ENCODE data around the gene LTN1. TPM values are rescaled to one million over a fixed set of nuclear protein-coding genes. Genes with fewer than 3 reads are reported as not detected.
"Not testable (repeated sequence)": the region's sequence is repeated elsewhere in the genome, so short reads cannot be mapped to it uniquely, and the experiment has no call there.

LTN1 gene
- total RNA-seq, 2 donors from 2014 or later = 12.3 to 18.2 TPM

DNA sequence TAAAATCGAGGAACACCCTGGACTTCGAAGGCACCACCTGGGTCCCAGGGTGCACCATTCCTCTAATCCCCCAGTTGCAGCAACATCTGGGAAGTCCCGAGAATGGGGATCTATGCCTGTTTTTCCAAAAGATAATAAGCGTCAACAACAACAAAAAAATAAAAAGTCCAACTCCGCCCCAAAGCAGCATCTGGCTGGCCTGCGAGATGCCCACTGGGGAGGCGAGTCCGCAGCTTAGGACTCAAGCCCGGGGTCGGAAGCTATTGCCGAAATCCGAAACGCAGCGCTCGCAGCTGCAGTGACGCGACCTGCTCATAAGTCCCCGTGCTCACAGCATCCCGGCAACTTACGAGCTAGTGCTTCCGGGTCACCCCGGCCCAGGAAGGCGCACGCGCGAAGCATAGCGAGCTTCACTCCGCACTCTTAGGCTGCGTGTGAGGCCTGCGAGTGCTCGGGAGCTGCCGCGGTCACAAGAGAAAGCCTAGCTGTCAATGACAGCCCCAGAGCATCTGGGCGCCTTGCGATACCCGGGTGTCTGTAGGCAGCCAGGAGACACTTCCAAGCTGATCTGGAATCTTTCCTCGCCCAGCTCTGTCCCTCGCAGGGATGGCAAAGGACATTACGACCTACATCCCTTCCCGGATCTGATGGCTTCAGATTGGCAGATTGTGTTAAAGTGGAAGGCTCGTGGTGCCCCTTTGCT lies 9.9 kb upstream of the LTN1 start:
- Histone ChIP-seq H3K27ac (peak overlapping the region; percentile 91 to 92), H3K36me3 (peaks cover 5% of the 10 kb centered on the region), H3K27me3 (no peaks in the 10 kb centered on the region), H3K9me3 (no peaks in the 10 kb centered on the region), H3K4me1 (no peaks in the 10 kb centered on the region), H3K4me3 (peak overlapping the region; percentile 58 to 66)
- DNase-seq (ENCODE audit: low spot score) = peak; percentile 97
- TF ChIP-seq, protein P1, sequence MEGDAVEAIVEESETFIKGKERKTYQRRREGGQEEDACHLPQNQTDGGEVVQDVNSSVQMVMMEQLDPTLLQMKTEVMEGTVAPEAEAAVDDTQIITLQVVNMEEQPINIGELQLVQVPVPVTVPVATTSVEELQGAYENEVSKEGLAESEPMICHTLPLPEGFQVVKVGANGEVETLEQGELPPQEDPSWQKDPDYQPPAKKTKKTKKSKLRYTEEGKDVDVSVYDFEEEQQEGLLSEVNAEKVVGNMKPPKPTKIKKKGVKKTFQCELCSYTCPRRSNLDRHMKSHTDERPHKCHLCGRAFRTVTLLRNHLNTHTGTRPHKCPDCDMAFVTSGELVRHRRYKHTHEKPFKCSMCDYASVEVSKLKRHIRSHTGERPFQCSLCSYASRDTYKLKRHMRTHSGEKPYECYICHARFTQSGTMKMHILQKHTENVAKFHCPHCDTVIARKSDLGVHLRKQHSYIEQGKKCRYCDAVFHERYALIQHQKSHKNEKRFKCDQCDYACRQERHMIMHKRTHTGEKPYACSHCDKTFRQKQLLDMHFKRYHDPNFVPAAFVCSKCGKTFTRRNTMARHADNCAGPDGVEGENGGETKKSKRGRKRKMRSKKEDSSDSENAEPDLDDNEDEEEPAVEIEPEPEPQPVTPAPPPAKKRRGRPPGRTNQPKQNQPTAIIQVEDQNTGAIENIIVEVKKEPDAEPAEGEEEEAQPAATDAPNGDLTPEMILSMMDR (IDR thresholded peaks at IDR 0.05) = peak in 1 of 2 donors; percentile 15

DNA sequence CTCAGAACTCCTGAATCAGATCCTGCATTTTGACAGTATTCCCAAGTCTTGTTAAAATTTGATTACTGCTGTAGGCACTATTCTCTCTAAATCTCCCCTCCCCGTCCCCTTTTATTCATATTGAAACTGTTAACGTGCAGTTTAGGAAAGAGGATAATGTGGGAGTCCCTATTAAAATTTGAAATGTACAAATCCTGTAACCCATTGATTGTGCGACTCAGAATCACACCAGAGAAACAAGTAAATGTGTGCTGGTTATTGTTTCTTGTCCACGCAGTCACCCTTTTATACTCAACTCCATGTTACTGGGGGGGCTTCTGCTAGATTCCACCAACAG lies 584 bp upstream of the LTN1 start:
- Histone ChIP-seq H3K27ac (peak overlapping the region; percentile 80 to 91), H3K9me3 (no peaks in the 10 kb centered on the region), H3K4me3 (peak overlapping the region; percentile 27 to 93), H3K4me1 (peaks cover 0 to 30% of the 10 kb centered on the region in 2 donors), H3K27me3 (no peaks in the 10 kb centered on the region), H3K36me3 (no peaks in the 10 kb centered on the region)
- no peak for DNase-seq (ENCODE audit: low spot score)
- TF ChIP-seq, protein P1 (IDR thresholded peaks at IDR 0.05) = no peak

DNA sequence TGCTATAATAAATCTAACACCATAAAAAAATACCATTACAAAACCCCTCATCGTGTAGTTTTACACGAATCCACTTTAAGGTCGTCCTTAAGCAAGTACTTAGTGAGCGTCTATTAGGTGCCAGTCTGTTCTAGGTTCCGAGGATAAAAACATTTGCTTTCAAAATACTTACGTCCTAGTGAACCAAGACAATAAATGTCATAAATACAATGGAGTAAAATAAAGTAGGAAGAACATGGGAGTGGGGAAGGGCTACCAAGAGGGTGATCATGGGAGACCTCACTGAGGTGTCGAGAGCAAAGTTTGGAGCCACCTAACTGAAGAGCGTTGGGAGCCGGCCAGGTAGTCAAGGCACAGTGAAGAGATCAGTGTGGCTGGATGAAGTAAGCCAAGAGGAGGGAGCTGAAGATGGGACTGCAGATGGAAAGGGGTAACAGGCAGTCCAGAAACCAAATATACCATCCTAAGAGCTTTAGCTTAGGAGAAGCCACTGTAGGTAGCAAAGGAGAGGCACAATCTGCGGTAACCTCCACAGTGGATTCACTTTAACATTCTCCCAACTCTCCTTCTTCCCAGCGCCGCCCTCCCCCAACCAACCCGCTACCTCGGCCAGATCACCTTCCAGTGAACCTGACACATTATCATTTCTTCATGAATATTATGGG lies 684 bp downstream of the LTN1 start:
- Histone ChIP-seq H3K4me3 (peak overlapping the region; percentile 77 to 93), H3K27ac (peak overlapping the region; percentile 80 to 91), H3K36me3 (no peaks in the 10 kb centered on the region), H3K9me3 (no peaks in the 10 kb centered on the region), H3K4me1 (peaks cover 0 to 32% of the 10 kb centered on the region in 2 donors), H3K27me3 (no peaks in the 10 kb centered on the region)
- TF ChIP-seq, protein P1 (IDR thresholded peaks at IDR 0.05) = no peak
- DNase-seq (ENCODE audit: low spot score) = no peak

DNA sequence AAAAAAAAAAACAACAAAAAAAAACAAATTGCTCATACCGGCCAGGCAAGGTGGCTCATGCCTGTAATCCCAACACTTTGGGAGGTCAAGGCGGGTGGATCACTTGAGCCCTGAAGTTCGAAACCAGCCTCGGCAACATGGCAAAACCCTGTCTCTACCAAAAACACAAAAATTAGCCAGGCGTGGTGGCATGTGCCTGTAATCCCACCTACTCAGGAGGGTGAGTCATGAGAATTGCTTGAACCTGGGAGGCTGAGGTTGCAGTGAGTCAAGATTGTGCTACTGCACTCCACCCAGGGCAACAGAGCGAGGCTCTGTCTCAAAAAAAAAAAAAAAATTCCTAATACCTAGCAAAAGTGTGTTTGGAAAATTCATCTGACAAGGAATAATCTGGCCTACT lies 4.5 kb downstream of the LTN1 start:
- not testable (repeated sequence) for H3K4me3 ChIP-seq; H3K27me3 ChIP-seq; DNase-seq (ENCODE audit: low spot score); H3K27ac ChIP-seq; H3K9me3 ChIP-seq
- Histone ChIP-seq H3K4me1 (peaks cover 0 to 34% of the 10 kb centered on the region in 2 donors), H3K36me3 (peaks cover 30% of the 10 kb centered on the region)

DNA sequence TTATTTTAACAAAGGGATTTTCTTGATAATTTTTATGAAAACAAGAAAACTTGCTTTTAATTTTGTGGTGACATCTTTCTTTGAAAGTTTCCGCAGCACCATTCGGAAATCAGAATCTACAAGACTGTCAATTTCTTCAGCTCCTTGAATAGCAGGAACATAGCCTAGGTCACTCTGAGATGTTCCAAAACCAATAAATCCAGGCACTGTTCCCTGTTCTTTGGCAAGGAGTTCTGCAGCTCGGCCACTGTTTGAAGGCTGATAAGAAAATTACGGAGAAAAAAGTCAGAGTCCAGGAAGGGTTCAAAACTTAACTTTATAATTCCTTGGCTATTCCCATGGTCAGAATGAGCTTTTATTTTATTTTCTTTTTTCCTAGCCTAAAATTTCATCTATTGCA lies 6.0 kb downstream of the LTN1 start:
- TF ChIP-seq, protein P1 (IDR thresholded peaks at IDR 0.05) = no peak
- Histone ChIP-seq H3K9me3 (no peaks in the 10 kb centered on the region), H3K27ac (no peak overlapping the region), H3K4me3 (no peak overlapping the region), H3K27me3 (no peaks in the 10 kb centered on the region), H3K4me1 (peaks cover 0 to 26% of the 10 kb centered on the region in 2 donors), H3K36me3 (peaks cover 45% of the 10 kb centered on the region)
- no peak for DNase-seq (ENCODE audit: low spot score)

DNA sequence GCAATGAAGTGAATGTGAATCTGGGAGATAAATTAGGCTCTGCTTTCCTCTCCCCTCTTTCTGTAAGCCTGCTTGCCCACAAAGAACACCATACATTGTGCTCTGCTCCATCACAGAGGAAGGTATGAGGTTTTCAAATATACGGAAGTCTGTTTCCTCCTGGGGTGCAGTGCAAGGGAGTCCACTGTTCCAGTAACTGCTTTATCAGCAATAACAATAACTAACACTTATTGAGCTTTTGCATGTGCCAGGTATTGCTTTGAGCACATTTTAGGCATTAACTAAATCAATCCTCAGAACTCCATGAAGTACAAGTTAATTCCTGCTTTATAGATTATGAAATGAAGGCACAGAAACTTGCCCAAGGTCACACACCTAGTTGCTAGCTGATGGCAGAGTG lies 10.0 kb downstream of the LTN1 start:
- H3K36me3 ChIP-seq = peaks cover 76% of the 10 kb centered on the region
- H3K27ac ChIP-seq = no peak overlapping the region
- TF ChIP-seq, protein P1 (IDR thresholded peaks at IDR 0.05) = no peak
- H3K27me3 ChIP-seq = no peaks in the 10 kb centered on the region
- peaks cover 0 to 9% of the 10 kb centered on the region in 2 donors for H3K4me1 ChIP-seq
- H3K9me3 ChIP-seq = no peaks in the 10 kb centered on the region
- DNase-seq (ENCODE audit: low spot score) = no peak
- no peak overlapping the region for H3K4me3 ChIP-seq

All from right atrium auricular region (tissue), 2 donors.